Measurements from ENCODE around the gene RGL4.

GRCh38 chr22:23652286-23652685 is 38.5 kb upstream of the RGL4 start:
- TF ChIP-seq, protein P1, sequence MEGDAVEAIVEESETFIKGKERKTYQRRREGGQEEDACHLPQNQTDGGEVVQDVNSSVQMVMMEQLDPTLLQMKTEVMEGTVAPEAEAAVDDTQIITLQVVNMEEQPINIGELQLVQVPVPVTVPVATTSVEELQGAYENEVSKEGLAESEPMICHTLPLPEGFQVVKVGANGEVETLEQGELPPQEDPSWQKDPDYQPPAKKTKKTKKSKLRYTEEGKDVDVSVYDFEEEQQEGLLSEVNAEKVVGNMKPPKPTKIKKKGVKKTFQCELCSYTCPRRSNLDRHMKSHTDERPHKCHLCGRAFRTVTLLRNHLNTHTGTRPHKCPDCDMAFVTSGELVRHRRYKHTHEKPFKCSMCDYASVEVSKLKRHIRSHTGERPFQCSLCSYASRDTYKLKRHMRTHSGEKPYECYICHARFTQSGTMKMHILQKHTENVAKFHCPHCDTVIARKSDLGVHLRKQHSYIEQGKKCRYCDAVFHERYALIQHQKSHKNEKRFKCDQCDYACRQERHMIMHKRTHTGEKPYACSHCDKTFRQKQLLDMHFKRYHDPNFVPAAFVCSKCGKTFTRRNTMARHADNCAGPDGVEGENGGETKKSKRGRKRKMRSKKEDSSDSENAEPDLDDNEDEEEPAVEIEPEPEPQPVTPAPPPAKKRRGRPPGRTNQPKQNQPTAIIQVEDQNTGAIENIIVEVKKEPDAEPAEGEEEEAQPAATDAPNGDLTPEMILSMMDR (conservative IDR thresholded peaks at IDR 0.05; ENCODE audit: low read depth, low read length): no peak
- no peak for TF ChIP-seq EZH2 (IDR thresholded peaks at IDR 0.05; ENCODE audit: borderline replicate concordance, low read depth, low read length, poor library complexity, severe bottlenecking)

Data from A673 (cell line).